Measurements from ENCODE around the gene APOE. TPM values are rescaled to one million over a fixed set of nuclear protein-coding genes. Genes with fewer than 3 reads are reported as not detected.

The APOE gene
- polyA plus RNA-seq, 1 experiment = 2.8 TPM

- TF ChIP-seq, protein P1, sequence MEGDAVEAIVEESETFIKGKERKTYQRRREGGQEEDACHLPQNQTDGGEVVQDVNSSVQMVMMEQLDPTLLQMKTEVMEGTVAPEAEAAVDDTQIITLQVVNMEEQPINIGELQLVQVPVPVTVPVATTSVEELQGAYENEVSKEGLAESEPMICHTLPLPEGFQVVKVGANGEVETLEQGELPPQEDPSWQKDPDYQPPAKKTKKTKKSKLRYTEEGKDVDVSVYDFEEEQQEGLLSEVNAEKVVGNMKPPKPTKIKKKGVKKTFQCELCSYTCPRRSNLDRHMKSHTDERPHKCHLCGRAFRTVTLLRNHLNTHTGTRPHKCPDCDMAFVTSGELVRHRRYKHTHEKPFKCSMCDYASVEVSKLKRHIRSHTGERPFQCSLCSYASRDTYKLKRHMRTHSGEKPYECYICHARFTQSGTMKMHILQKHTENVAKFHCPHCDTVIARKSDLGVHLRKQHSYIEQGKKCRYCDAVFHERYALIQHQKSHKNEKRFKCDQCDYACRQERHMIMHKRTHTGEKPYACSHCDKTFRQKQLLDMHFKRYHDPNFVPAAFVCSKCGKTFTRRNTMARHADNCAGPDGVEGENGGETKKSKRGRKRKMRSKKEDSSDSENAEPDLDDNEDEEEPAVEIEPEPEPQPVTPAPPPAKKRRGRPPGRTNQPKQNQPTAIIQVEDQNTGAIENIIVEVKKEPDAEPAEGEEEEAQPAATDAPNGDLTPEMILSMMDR (IDR thresholded peaks at IDR 0.05; ENCODE audit: insufficient read depth, low read depth, low read length) = no peak
- POLR2A ChIA-PET = no interaction called here
- CTCF ChIA-PET = interaction anchor here (1.7 kb wide), 1 partner anchor 10 kb away, joined by 4 read pairs; no protein-coding TSS in a partner anchor
- Histone ChIP-seq H3K4me3 (ENCODE audit: low read depth, low read length) (no peak overlapping the region), H3K36me3 (ENCODE audit: control insufficient read depth, insufficient read depth, low read length) (peaks cover 36% of the 10 kb centered on the region), H3K27me3 (ENCODE audit: control insufficient read depth, insufficient read depth, low read length) (no peaks in the 10 kb centered on the region)
- no peak for DNase-seq (ENCODE audit: low read depth)
Observed at GRCh38 chr19:44894052-44894400, 11.6 kb upstream of the APOE start.

DNA sequence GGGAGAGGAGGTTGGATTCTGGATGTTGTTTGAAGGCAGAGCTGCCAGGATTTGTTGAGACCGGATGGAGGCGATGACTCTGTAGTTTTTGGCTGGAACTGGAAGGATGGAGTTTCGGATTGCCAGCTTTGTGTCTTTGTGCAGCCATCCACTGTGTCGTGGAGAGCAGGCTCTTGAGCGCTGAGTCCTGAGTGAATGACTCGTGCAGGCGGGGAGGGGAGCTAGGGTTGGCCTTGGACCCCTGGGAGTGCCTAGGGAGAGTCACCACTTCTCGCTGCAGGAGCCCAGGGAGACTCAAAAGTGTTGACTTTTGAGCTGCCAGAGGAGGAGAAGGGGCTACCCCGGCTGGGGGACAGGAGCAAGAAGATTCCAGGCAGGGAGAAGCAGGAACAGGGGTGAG, 10.7 kb upstream of the APOE start:
- CTCF ChIA-PET = interaction anchor here (0.6 to 1.7 kb wide), 4 partner anchors 8 to 122 kb away, joined by 3 to 4 read pairs (median 3); no protein-coding TSS in a partner anchor
- POLR2A ChIA-PET = no interaction called here
- H3K36me3 ChIP-seq (ENCODE audit: control insufficient read depth, insufficient read depth, low read length) = peaks cover 38% of the 10 kb centered on the region
- no peak for DNase-seq (ENCODE audit: low read depth)
- no peaks in the 10 kb centered on the region for H3K27me3 ChIP-seq (ENCODE audit: control insufficient read depth, insufficient read depth, low read length)
- TF ChIP-seq, protein P1 (IDR thresholded peaks at IDR 0.05; ENCODE audit: insufficient read depth, low read depth, low read length) = no peak
- H3K4me3 ChIP-seq (ENCODE audit: low read depth, low read length) = no peak overlapping the region

GRCh38 chr19:44897835-44898234, 7.8 kb upstream of the APOE start:
- no peak for DNase-seq (ENCODE audit: low read depth)
- POLR2A ChIA-PET = interaction anchor here (0.6 kb wide), 1 partner anchor 13 kb away, joined by 4 read pairs; no protein-coding TSS in a partner anchor
- CTCF ChIA-PET = interaction anchor here (1.3 to 1.9 kb wide), 2 partner anchors 9 to 55 kb away, joined by 4 to 5 read pairs; no protein-coding TSS in a partner anchor
- TF ChIP-seq, protein P1 (IDR thresholded peaks at IDR 0.05; ENCODE audit: insufficient read depth, low read depth, low read length) = no peak
- peaks cover 49% of the 10 kb centered on the region for H3K36me3 ChIP-seq (ENCODE audit: control insufficient read depth, insufficient read depth, low read length)
- no peaks in the 10 kb centered on the region for H3K27me3 ChIP-seq (ENCODE audit: control insufficient read depth, insufficient read depth, low read length)
- no peak overlapping the region for H3K4me3 ChIP-seq (ENCODE audit: low read depth, low read length)

DNA sequence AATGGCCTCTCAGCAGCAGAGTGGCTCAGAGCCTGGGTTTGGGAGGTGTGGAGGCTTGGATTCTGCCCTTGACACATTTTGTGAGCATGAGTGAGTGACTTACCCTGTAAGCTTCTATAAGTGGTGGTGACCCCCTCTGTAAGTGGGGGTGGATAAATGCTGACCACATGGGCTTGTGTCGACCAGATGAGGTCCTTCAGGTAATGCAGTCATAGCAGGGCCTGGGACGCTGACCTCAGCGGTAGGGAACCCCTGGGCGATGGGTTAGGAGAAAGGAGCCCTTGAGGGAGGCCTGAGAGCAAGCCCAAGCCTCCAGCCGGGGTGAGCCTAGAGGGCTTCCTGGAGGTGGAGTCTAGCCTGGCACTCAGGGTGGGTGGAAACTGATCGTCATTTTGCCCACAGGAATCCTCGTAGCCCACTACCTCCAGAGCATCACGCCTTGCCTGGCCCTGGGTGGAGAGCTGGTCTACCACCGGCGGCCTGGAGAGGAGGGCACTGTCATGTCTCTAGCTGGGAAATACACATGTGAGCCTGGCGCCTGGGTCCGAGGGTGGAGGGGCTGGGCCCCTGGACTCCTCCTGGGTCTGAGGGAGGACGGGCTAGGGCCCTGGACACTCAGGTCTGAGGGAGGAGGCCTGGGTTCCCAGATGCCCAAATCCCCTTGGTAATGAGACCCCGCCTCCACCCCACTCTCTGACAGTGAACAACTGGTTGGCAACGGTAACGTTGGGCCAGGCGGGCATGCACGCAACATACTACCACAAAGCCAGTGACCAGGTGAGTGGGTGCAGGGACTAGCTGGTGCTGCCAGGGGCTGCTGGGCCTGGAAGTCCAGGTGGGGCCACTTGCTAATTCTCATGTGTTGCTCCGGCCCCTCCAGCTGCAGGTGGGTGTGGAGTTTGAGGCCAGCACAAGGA, 5.0 kb upstream of the APOE start:
- Histone ChIP-seq H3K27me3 (ENCODE audit: control insufficient read depth, insufficient read depth, low read length) (peaks cover 3% of the 10 kb centered on the region), H3K36me3 (ENCODE audit: control insufficient read depth, insufficient read depth, low read length) (peaks cover 28% of the 10 kb centered on the region), H3K4me3 (ENCODE audit: low read depth, low read length) (no peak overlapping the region)
- TF ChIP-seq, protein P1 (IDR thresholded peaks at IDR 0.05; ENCODE audit: insufficient read depth, low read depth, low read length) = no peak
- ChIA-PET POLR2A (no interaction called here), CTCF (interaction anchor here (1.0 to 4.5 kb wide), 2 partner anchors 9 to 51 kb away, joined by 5 to 31 read pairs; partner anchors contain the start of gene TOMM40)
- no peak for DNase-seq (ENCODE audit: low read depth)

- ChIA-PET POLR2A (no interaction called here), CTCF (interaction anchor here (0.7 to 6.6 kb wide), 14 partner anchors 8 to 437 kb away, joined by 3 to 151 read pairs (median 4); partner anchors contain the start of genes APOC1, CLPTM1, KLC3 and TOMM40)
- Histone ChIP-seq H3K27me3 (ENCODE audit: control insufficient read depth, insufficient read depth, low read length) (peaks cover 3% of the 10 kb centered on the region), H3K4me3 (ENCODE audit: low read depth, low read length) (no peak overlapping the region), H3K36me3 (ENCODE audit: control insufficient read depth, insufficient read depth, low read length) (peaks cover 14% of the 10 kb centered on the region)
- no peak for DNase-seq (ENCODE audit: low read depth)
- TF ChIP-seq, protein P1 (IDR thresholded peaks at IDR 0.05; ENCODE audit: insufficient read depth, low read depth, low read length) = no peak
Observed at GRCh38 chr19:44903216-44903601, 2.4 kb upstream of the APOE start.
